Ovary (tissue), 3 donors: Measurements from ENCODE around the gene MAST2.

Experiments
- EP300 ChIP-seq: sonication (generic); formaldehyde crosslinking; IDR thresholded peaks from one replicate; pipeline ENCODE4 v1.6.1; 2017; ENCODE audit warnings: antibody characterized with exemption
- POLR2A ChIP-seq: fragments of 450-650 bp; IDR thresholded peaks from one replicate; pipeline ENCODE4 v1.6.1; 2017; ENCODE audit warnings: antibody characterized with exemption, mild to moderate bottlenecking, moderate library complexity
- TF ChIP-seq, protein P1 (sequence below), 3 donors: fragments of 450-650 bp in 2 of 3; fragments of 200-600 bp in 1 of 3; IDR thresholded peaks; one replicate each; pipeline versions ENCODE4 v1.5.1 to v1.8.0; 2016 to 2022; ENCODE audit warnings: antibody characterized with exemption in 3 of 3, mild to moderate bottlenecking in 1 of 3
- donor health status: DM: no; HTN: no; CAD: no.

DNA sequence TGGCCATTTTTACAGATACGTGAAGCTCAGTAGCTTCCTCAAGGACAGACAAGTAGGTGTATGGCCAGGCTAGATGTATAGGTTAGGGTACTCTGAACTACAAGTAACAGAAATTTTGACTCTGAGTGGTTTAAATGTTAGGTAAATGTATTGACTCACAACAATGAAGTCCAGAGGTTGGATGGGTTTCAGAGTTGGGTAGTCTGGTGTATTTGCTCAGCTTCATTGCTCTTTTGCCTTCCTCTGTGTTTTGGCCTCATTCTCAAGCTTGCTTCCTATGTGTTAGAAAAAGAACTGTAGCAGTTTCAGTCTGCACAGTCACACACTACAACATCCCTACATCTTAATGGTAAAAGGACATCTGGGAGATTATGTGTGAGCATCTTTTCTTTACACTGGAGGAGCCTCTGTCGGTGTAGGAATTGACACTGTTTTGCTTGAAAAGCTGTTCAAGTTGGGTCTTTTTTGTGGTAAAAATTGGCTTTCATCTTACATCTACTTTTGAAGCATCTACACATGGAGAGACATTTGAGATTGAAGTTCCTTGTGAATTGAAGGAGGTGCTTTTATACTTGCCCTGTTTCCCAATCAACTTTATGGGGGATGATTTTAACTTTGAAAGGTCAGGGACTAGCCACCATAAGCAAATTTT lies 64.4 kb downstream of the MAST2 start:
- TF ChIP-seq, protein P1, sequence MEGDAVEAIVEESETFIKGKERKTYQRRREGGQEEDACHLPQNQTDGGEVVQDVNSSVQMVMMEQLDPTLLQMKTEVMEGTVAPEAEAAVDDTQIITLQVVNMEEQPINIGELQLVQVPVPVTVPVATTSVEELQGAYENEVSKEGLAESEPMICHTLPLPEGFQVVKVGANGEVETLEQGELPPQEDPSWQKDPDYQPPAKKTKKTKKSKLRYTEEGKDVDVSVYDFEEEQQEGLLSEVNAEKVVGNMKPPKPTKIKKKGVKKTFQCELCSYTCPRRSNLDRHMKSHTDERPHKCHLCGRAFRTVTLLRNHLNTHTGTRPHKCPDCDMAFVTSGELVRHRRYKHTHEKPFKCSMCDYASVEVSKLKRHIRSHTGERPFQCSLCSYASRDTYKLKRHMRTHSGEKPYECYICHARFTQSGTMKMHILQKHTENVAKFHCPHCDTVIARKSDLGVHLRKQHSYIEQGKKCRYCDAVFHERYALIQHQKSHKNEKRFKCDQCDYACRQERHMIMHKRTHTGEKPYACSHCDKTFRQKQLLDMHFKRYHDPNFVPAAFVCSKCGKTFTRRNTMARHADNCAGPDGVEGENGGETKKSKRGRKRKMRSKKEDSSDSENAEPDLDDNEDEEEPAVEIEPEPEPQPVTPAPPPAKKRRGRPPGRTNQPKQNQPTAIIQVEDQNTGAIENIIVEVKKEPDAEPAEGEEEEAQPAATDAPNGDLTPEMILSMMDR (IDR thresholded peaks at IDR 0.05) = no peak
- TF ChIP-seq EP300 (no peak), POLR2A (no peak)
